HCT116 (cell line): ENCODE measurements around the gene DTNB. TPM values are rescaled to one million over a fixed set of nuclear protein-coding genes. Genes with fewer than 3 reads are reported as not detected.

ENCODE experiments used
- ATAC-seq: fragments of 200-7000 bp; cut with Tn5 transposase; 2 replicates; pipeline ENCODE4 v1.9.1; 2020; ENCODE audit warnings: mild to moderate bottlenecking, moderate library complexity
- BruUV-seq: library from RNA; stranded (reverse); fragments of 400-500 nt; replicated peaks from 2 replicates; lab custom pipeline; 2021; lab: Mats Ljungman, UMichigan
- CTCF ChIA-PET: fragments of 300-600 bp; sonication (Branson Sonifier 250); formaldehyde crosslinking; loops from one replicate; lab custom pipeline; 2021; ENCODE audit warnings: antibody characterized with exemption; lab: Charles Lee
- POLR2A ChIA-PET: fragments of 300-600, 350-600 bp; sonication (Branson Sonifier 250); formaldehyde crosslinking; loops from one replicate; lab custom pipeline; 2021; ENCODE audit warnings: antibody characterized with exemption; lab: Charles Lee
- RAD21 ChIA-PET, 2 experiments: fragments of 300-600 bp; sonication (Branson Sonifier 250); formaldehyde crosslinking; loops; one replicate each; lab custom pipeline; 2023; ENCODE audit warnings: low total read pairs in 2 of 2; ENCODE audit not compliant: uncharacterized antibody in 2 of 2, unreplicated experiment in 2 of 2, low non-redundant PET in 1 of 2; lab: Charles Lee
- DNase-seq: peaks from one replicate; pipeline ENCODE4 v3.0.0-alpha.2; 2010; ENCODE audit warnings: low read depth, low spot score
- H2AFZ ChIP-seq: fragments of 200-600 bp; shearing (Covaris generic), sonication (generic); 2 replicates; pipeline ENCODE4 v1.6.1; 2017; ENCODE audit warnings: low read depth, mixed run types, mixed read lengths, antibody characterized with exemption, low read length; ENCODE audit not compliant: poor library complexity, severe bottlenecking
- H3K27ac ChIP-seq: 2 replicates; pipeline ENCODE4 v1.5.1; 2012; ENCODE audit warnings: low read depth, low read length
- H3K27me3 ChIP-seq: fragments of 200-600 bp; sonication (generic); 2 replicates; pipeline ENCODE4 v1.6.1; 2016; ENCODE audit warnings: mixed run types, low read length, mixed read lengths; ENCODE audit not compliant: insufficient read depth
- H3K36me3 ChIP-seq, 2 experiments: fragments of 200-500 bp in 1 of 2; fragments of 200-600 bp in 1 of 2; sonication (Bioruptor generic) in 1 of 2; sonication (generic) in 1 of 2; 2 replicates each; pipeline versions ENCODE4 v1.5.1 to v1.6.1; 2014 to 2016; ENCODE audit warnings: low read length in 2 of 2, inconsistent platforms in 1 of 2, mixed read lengths in 1 of 2, mixed run types in 1 of 2; ENCODE audit not compliant: insufficient read depth in 2 of 2, control insufficient read depth in 1 of 2
- H3K4me1 ChIP-seq, 2 experiments: fragments of 200-600 bp in 1 of 2; sonication (generic) in 1 of 2; 2 replicates each; pipeline versions ENCODE4 v1.5.1 to v1.6.1; 2012 to 2017; ENCODE audit warnings: low read length in 2 of 2, inconsistent platforms in 1 of 2, mild to moderate bottlenecking in 1 of 2, mixed read lengths in 1 of 2, mixed run types in 1 of 2, moderate library complexity in 1 of 2; ENCODE audit not compliant: insufficient read depth in 2 of 2, control insufficient read depth in 1 of 2
- H3K4me2 ChIP-seq: fragments of 200-600 bp; sonication (generic); 2 replicates; pipeline ENCODE4 v1.6.1; 2017; ENCODE audit warnings: mixed run types, low read length, mixed read lengths
- H3K4me3 ChIP-seq, 2 experiments: fragments of 200-600 bp in 1 of 2; sonication (generic) in 1 of 2; replicated peaks in 1 of 2; 2 replicates each; pipeline ENCODE4 v1.5.1; 2011 to 2016; ENCODE audit warnings: low read length in 2 of 2, control low read depth in 1 of 2, low read depth in 1 of 2, mild to moderate bottlenecking in 1 of 2, mixed read lengths in 1 of 2, mixed run types in 1 of 2
- H3K79me2 ChIP-seq: fragments of 200-600 bp; sonication (generic); 2 replicates; pipeline ENCODE4 v1.6.1; 2017; ENCODE audit warnings: mild to moderate bottlenecking, mixed run types, low read length, moderate library complexity, mixed read lengths; ENCODE audit not compliant: insufficient read depth
- H3K9ac ChIP-seq: fragments of 200-600 bp; sonication (generic); 2 replicates; pipeline ENCODE4 v1.6.1; 2016; ENCODE audit warnings: low read length, mixed read lengths
- H3K9me2 ChIP-seq: fragments of 200-600 bp; sonication (generic), shearing (Covaris generic); 2 replicates; pipeline ENCODE4 v1.6.1; 2017; ENCODE audit warnings: mixed run types, mild to moderate bottlenecking, moderate library complexity; ENCODE audit not compliant: insufficient read depth
- H3K9me3 ChIP-seq, 2 experiments: fragments of 200-500 bp in 1 of 2; fragments of 200-600 bp in 1 of 2; sonication (Bioruptor generic) in 1 of 2; sonication (generic) in 1 of 2; 2 replicates each; pipeline ENCODE4 v1.6.1; 2014 to 2017; ENCODE audit warnings: low read length in 2 of 2, mixed read lengths in 2 of 2, inconsistent platforms in 1 of 2, low read depth in 1 of 2, mild to moderate bottlenecking in 1 of 2, mixed run types in 1 of 2, moderate library complexity in 1 of 2; ENCODE audit not compliant: control insufficient read depth in 1 of 2, insufficient read depth in 1 of 2
- H4K20me1 ChIP-seq: fragments of 200-600 bp; sonication (generic), shearing (Covaris generic); 2 replicates; pipeline ENCODE4 v1.6.1; 2017; ENCODE audit warnings: mixed run types, mild to moderate bottlenecking, moderate library complexity; ENCODE audit not compliant: insufficient read depth
- CBX3 ChIP-seq: IDR thresholded peaks from 2 replicates; pipeline ENCODE4 v1.6.1; 2012; ENCODE audit warnings: low read depth
- CEBPB ChIP-seq: IDR thresholded peaks from 2 replicates; pipeline ENCODE4 v1.6.1; 2012; ENCODE audit warnings: low read depth
- EGR1 ChIP-seq: IDR thresholded peaks from 2 replicates; pipeline ENCODE4 v1.6.1; 2012; ENCODE audit warnings: low read depth
- EZH2 ChIP-seq: fragments of 200-600 bp; sonication (generic); IDR thresholded peaks from 2 replicates; pipeline ENCODE4 v1.6.1; 2017; ENCODE audit warnings: antibody characterized with exemption, mixed run types
- EZH2phosphoT487 ChIP-seq: fragments of 200-600 bp; IDR thresholded peaks from 2 replicates; pipeline ENCODE4 v1.6.1; 2018; ENCODE audit warnings: antibody characterized with exemption, borderline replicate concordance
- FOSL1 ChIP-seq: IDR thresholded peaks from 2 replicates; pipeline ENCODE4 v1.6.1; 2012; ENCODE audit warnings: low read depth
- JUND ChIP-seq: IDR thresholded peaks from 2 replicates; pipeline ENCODE4 v1.6.1; 2012
- POLR2A ChIP-seq: IDR thresholded peaks from 2 replicates; pipeline ENCODE4 v1.7.0; 2011; ENCODE audit warnings: borderline replicate concordance; ENCODE audit not compliant: insufficient read depth, insufficient read length; ENCODE audit errors: extremely low read depth
- ZBTB33 ChIP-seq: IDR thresholded peaks from 2 replicates; pipeline ENCODE4 v1.6.1; 2011; ENCODE audit warnings: mild to moderate bottlenecking, low read length, moderate library complexity; ENCODE audit not compliant: insufficient replicate concordance; ENCODE audit errors: extremely low read depth
- ZFX ChIP-seq: fragments of 450-650 bp; IDR thresholded peaks from 2 replicates; pipeline ENCODE4 v1.6.1; 2017
- intact Hi-C: fragments of 100-400 bp; cut with micrococcal nuclease; formaldehyde crosslinking; loops from 2 replicates; pipeline ENCODE4 v1.10.0; 2022
- total RNA-seq: library from RNA; stranded (reverse); gene quantifications from one replicate; pipeline ENCODE4 v1.2.1, GENCODE V29; 2021; ENCODE audit not compliant: unreplicated experiment
- TF ChIP-seq, protein P1 (sequence below), 3 experiments: fragments of 200-600 bp in 1 of 3; sonication (generic) in 1 of 3; IDR thresholded peaks in 2 of 3; conservative IDR thresholded peaks in 1 of 3; 2 replicates each; pipeline ENCODE4 v1.5.1; 2012 to 2017; ENCODE audit warnings: low read depth in 2 of 3, low read length in 2 of 3, antibody characterized with exemption in 1 of 3, borderline replicate concordance in 1 of 3, control low read depth in 1 of 3, mild to moderate bottlenecking in 1 of 3, mixed read lengths in 1 of 3, mixed run types in 1 of 3, moderate library complexity in 1 of 3; ENCODE audit not compliant: insufficient read depth in 1 of 3
- TF ChIP-seq, protein P2 (sequence below): IDR thresholded peaks from 2 replicates; pipeline ENCODE4 v1.6.1; 2012

Gene DTNB
- total RNA-seq, 1 experiment from 2014 or later: 30.2 TPM

DNA sequence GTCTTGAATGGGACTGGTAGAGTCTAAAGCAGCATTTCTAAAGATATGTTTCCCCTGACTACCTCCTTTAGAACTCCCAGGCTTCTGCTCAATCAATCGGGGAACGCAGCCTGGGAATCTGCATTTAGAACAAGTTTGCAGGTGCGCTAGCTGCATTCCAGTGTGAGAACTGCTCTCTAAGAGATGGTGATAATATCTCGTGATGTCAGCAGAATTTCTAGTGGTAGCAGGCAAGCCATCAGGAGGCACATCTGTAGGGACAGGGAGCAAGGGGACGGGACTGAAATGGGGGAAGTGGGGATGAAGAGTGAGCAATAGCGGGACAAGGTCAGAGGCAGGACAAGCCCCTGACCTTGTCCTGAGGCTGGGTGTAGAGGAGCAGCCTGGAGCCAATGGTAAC lies 211.4 kb downstream of the DTNB start:
- DNase-seq (no peak), ATAC-seq (no peak)
- no peak for TF ChIP-seq EZH2
- no peak for TF ChIP-seq EZH2phosphoT487
- no peak for TF ChIP-seq POLR2A
- TF ChIP-seq EGR1: no peak
- no peak for TF ChIP-seq ZFX
- TF ChIP-seq ZBTB33: no peak
- Histone ChIP-seq H3K9ac (no peak overlapping the region), H3K4me3 (no peak overlapping the region), H3K36me3 (no peaks in the 10 kb centered on the region), H4K20me1 (no peaks in the 10 kb centered on the region), H3K4me1 (no peaks in the 10 kb centered on the region), H3K9me2 (no peaks in the 10 kb centered on the region), H3K79me2 (no peaks in the 10 kb centered on the region), H3K4me2 (no peak overlapping the region), H3K27ac (no peak overlapping the region), H3K9me3 (no peaks in the 10 kb centered on the region), H2AFZ (no peak overlapping the region), H3K27me3 (no peaks in the 10 kb centered on the region)
- ChIA-PET POLR2A (no interaction called here), CTCF (no interaction called here), RAD21 (no interaction called here)
- intact Hi-C loops: no loop called here
- BruUV-seq: no TSS peak

DNA sequence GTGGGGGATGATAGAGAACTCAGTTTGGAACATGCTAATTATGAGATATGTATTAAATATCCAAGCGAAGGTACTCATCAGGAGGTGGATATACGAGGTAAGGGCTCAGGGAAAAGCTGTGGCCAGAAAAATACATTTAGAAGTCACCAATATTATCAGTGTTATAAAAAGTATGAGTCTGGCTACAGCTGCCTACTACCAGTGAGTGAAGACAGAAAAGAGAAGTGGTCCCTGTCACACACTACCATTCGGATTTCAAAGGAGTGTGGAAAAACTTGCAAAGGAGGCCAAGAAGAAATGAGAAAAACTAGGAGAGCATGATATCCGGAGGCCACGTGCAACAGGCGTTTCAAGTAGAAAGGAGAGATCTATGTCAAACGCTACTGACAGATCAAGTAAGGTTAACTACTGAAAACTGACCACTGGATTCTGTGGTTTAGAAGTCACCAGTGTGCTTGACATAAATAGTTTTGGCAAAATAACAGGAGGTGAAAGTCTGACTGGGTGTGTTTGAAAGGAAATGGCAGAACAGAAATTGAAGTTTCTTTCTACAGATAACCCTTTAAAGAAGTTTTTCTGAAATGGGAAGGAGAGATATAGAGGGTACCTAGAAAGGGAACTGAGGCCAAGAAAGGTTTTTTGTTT lies 213.0 kb downstream of the DTNB start:
- Histone ChIP-seq H3K27me3 (no peaks in the 10 kb centered on the region), H3K4me3 (no peak overlapping the region), H3K9ac (no peak overlapping the region), H3K4me2 (no peak overlapping the region), H4K20me1 (no peaks in the 10 kb centered on the region), H3K79me2 (no peaks in the 10 kb centered on the region), H3K36me3 (no peaks in the 10 kb centered on the region), H3K9me3 (no peaks in the 10 kb centered on the region), H3K9me2 (no peaks in the 10 kb centered on the region), H3K4me1 (no peaks in the 10 kb centered on the region), H3K27ac (no peak overlapping the region), H2AFZ (no peak overlapping the region)
- ChIA-PET CTCF (no interaction called here), RAD21 (no interaction called here), POLR2A (no interaction called here)
- TF ChIP-seq, protein P1, sequence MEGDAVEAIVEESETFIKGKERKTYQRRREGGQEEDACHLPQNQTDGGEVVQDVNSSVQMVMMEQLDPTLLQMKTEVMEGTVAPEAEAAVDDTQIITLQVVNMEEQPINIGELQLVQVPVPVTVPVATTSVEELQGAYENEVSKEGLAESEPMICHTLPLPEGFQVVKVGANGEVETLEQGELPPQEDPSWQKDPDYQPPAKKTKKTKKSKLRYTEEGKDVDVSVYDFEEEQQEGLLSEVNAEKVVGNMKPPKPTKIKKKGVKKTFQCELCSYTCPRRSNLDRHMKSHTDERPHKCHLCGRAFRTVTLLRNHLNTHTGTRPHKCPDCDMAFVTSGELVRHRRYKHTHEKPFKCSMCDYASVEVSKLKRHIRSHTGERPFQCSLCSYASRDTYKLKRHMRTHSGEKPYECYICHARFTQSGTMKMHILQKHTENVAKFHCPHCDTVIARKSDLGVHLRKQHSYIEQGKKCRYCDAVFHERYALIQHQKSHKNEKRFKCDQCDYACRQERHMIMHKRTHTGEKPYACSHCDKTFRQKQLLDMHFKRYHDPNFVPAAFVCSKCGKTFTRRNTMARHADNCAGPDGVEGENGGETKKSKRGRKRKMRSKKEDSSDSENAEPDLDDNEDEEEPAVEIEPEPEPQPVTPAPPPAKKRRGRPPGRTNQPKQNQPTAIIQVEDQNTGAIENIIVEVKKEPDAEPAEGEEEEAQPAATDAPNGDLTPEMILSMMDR (IDR thresholded peaks at IDR 0.05 in 2 of 3, conservative IDR thresholded peaks at IDR 0.05 in 1 of 3; ENCODE audit: borderline replicate concordance in 1 of 3, insufficient read depth in 1 of 3, low read depth in 2 of 3, low read length in 2 of 3): no peak
- TF ChIP-seq CEBPB (no peak), JUND (no peak), CBX3 (no peak), FOSL1 (no peak), EZH2phosphoT487 (no peak), POLR2A (no peak)
- TF ChIP-seq, protein P2, sequence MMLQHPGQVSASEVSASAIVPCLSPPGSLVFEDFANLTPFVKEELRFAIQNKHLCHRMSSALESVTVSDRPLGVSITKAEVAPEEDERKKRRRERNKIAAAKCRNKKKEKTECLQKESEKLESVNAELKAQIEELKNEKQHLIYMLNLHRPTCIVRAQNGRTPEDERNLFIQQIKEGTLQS: no peak
- DNase-seq (no peak), ATAC-seq (no peak)
- BruUV-seq: no TSS peak
- intact Hi-C loops: no loop called here
